MM.1S (cell line): ENCODE measurements around the gene LRCH1.
A peak's percentile ranks its signal among the peaks of the same experiment; 100 is the strongest.

ENCODE experiments used
- DNase-seq: peaks from one replicate; pipeline ENCODE4 v3.0.0-alpha.2; 2015
- H2AFZ ChIP-seq: fragments of 300-600 bp; sonication (generic); 2 replicates; pipeline ENCODE4 v1.6.0; 2016; ENCODE audit warnings: antibody characterized with exemption, low read length
- H3F3A ChIP-seq: fragments of 300-600 bp; sonication (generic); 2 replicates; pipeline ENCODE4 v1.6.1; 2016; ENCODE audit warnings: mild to moderate bottlenecking, antibody characterized with exemption, low read length, moderate library complexity, mixed read lengths; ENCODE audit not compliant: insufficient read depth
- H3K27ac ChIP-seq: fragments of 300-600 bp; sonication (generic); 2 replicates; pipeline ENCODE4 v1.5.1; 2016; ENCODE audit warnings: mild to moderate bottlenecking, low read length
- H3K27me3 ChIP-seq: fragments of 300-600 bp; sonication (generic); replicated peaks from 2 replicates; pipeline ENCODE4 v1.6.0; 2016; ENCODE audit warnings: low read length; ENCODE audit not compliant: insufficient read depth
- H3K36me3 ChIP-seq: fragments of 300-600 bp; sonication (generic); replicated peaks from 2 replicates; pipeline ENCODE4 v1.6.1; 2016; ENCODE audit warnings: mild to moderate bottlenecking, low read length, mixed read lengths; ENCODE audit not compliant: insufficient read depth
- H3K4me1 ChIP-seq: fragments of 300-600 bp; sonication (generic); 2 replicates; pipeline ENCODE4 v1.6.1; 2016; ENCODE audit warnings: low read length, mixed read lengths
- H3K4me2 ChIP-seq: fragments of 300-600 bp; sonication (generic); 2 replicates; pipeline ENCODE4 v1.6.0; 2016; ENCODE audit warnings: low read depth, low read length
- H3K4me3 ChIP-seq: fragments of 300-600 bp; sonication (generic); 2 replicates; pipeline ENCODE4 v1.5.1; 2016; ENCODE audit warnings: low read length, mixed read lengths
- H3K79me2 ChIP-seq: fragments of 300-600 bp; sonication (generic); 2 replicates; pipeline ENCODE4 v1.6.1; 2016; ENCODE audit warnings: mixed run types, low read length, mixed read lengths
- H3K9ac ChIP-seq: fragments of 300-600 bp; sonication (generic); 2 replicates; pipeline ENCODE4 v1.6.1; 2016; ENCODE audit warnings: low read length, mixed read lengths
- H3K9me2 ChIP-seq: fragments of 300-600 bp; sonication (generic); replicated peaks from 2 replicates; pipeline ENCODE4 v1.6.1; 2016; ENCODE audit warnings: mild to moderate bottlenecking, low read length, mixed read lengths; ENCODE audit not compliant: insufficient read depth
- H3K9me3 ChIP-seq: fragments of 300-600 bp; sonication (generic); replicated peaks from 2 replicates; pipeline ENCODE4 v1.6.1; 2016; ENCODE audit warnings: mild to moderate bottlenecking, low read length, mixed read lengths; ENCODE audit not compliant: insufficient read depth
- H4K20me1 ChIP-seq: fragments of 300-600 bp; sonication (generic); 2 replicates; pipeline ENCODE4 v1.6.1; 2016; ENCODE audit warnings: mild to moderate bottlenecking, low read length, moderate library complexity, mixed read lengths; ENCODE audit not compliant: insufficient read depth
- CTCF ChIP-seq: fragments of 300-600 bp; sonication (generic); IDR thresholded peaks from 2 replicates; pipeline ENCODE4 v1.5.1; 2016; ENCODE audit warnings: antibody characterized with exemption, low read length, mixed read lengths
- EZH2 ChIP-seq: fragments of 300-600 bp; sonication (generic); optimal IDR thresholded peaks from 2 replicates; pipeline ENCODE3; 2017; ENCODE audit warnings: low read depth, mild to moderate bottlenecking, antibody characterized with exemption, low read length, mixed read lengths
- EZH2phosphoT487 ChIP-seq: fragments of 300-600 bp; sonication (generic); IDR thresholded peaks from 2 replicates; pipeline ENCODE4 v1.6.1; 2018; ENCODE audit warnings: antibody characterized with exemption, low read length

The LRCH1 gene

GRCh38 chr13:46795321-46795720 lies 242.4 kb downstream of the LRCH1 start:
- TF ChIP-seq EZH2 = no peak
- no peaks in the 10 kb centered on the region for H3K9me3 ChIP-seq
- H3K4me3 ChIP-seq = no peak overlapping the region
- no peak for DNase-seq
- no peaks in the 10 kb centered on the region for H3F3A ChIP-seq
- H3K4me2 ChIP-seq = no peak overlapping the region
- no peak overlapping the region for H2AFZ ChIP-seq
- no peaks in the 10 kb centered on the region for H3K27me3 ChIP-seq
- H3K27ac ChIP-seq = no peak overlapping the region
- H3K4me1 ChIP-seq = no peaks in the 10 kb centered on the region
- no peaks in the 10 kb centered on the region for H3K79me2 ChIP-seq
- no peak overlapping the region for H3K9ac ChIP-seq
- H3K9me2 ChIP-seq = no peaks in the 10 kb centered on the region
- no peaks in the 10 kb centered on the region for H4K20me1 ChIP-seq
- no peaks in the 10 kb centered on the region for H3K36me3 ChIP-seq

- H3K27me3 ChIP-seq = no peaks in the 10 kb centered on the region
- H3K9ac ChIP-seq = no peak overlapping the region
- TF ChIP-seq EZH2 = no peak
- TF ChIP-seq CTCF = no peak
- no peak for TF ChIP-seq EZH2phosphoT487
- peak overlapping the region; percentile 81 for H3K4me3 ChIP-seq
- H3K4me2 ChIP-seq = peak overlapping the region; percentile 79
- H3K27ac ChIP-seq = no peak overlapping the region
- no peaks in the 10 kb centered on the region for H4K20me1 ChIP-seq
- H3K9me2 ChIP-seq = no peaks in the 10 kb centered on the region
- H3K4me1 ChIP-seq = no peaks in the 10 kb centered on the region
- H3F3A ChIP-seq = no peaks in the 10 kb centered on the region
- H2AFZ ChIP-seq = peak overlapping the region; percentile 89
- no peak for DNase-seq
- no peaks in the 10 kb centered on the region for H3K9me3 ChIP-seq
- H3K36me3 ChIP-seq = no peaks in the 10 kb centered on the region
- H3K79me2 ChIP-seq = no peaks in the 10 kb centered on the region
These were observed 243.2 kb downstream of the LRCH1 start for GRCh38 chr13:46796129-46796514.

GRCh38 chr13:46796515-46797474 lies 243.8 kb downstream of the LRCH1 start, which contains the start of gene ESD:
Gene ESD, minus strand, starts transcription at chr13:46797161. Its CDS starts 5,748 bp downstream, at chr13:46791413.
- no peaks in the 10 kb centered on the region for H3F3A ChIP-seq
- H3K9me3 ChIP-seq = no peaks in the 10 kb centered on the region
- peak within 1 kb of the TSS; percentile 79 for H3K4me2 ChIP-seq
- peak; percentile 57 for DNase-seq
- peak within 1 kb of the TSS; percentile 89 for H2AFZ ChIP-seq
- no peaks in the 10 kb centered on the region for H3K36me3 ChIP-seq
- H3K9ac ChIP-seq = peak within 1 kb of the TSS; percentile 68
- no peaks in the 10 kb centered on the region for H4K20me1 ChIP-seq
- H3K4me3 ChIP-seq = peak within 1 kb of the TSS; percentile 81
- H3K9me2 ChIP-seq = no peaks in the 10 kb centered on the region
- H3K79me2 ChIP-seq = no peaks in the 10 kb centered on the region
- TF ChIP-seq EZH2phosphoT487 = no peak
- no peak for TF ChIP-seq CTCF
- TF ChIP-seq EZH2 = no peak
- no peaks in the 10 kb centered on the region for H3K4me1 ChIP-seq
- H3K27me3 ChIP-seq = no peaks in the 10 kb centered on the region
- peak within 1 kb of the TSS; percentile 13; the same call in 1 of the 2 replicates for H3K27ac ChIP-seq
